Measurements from ENCODE around the gene SNTG2.
"Not testable (repeated sequence)": the region's sequence is repeated elsewhere in the genome, so short reads cannot be mapped to it uniquely, and the experiment has no call there.

SNTG2 gene

GRCh38 chr2:1099418-1099817, 148.8 kb downstream of the SNTG2 start:
- no peak overlapping the region for H3K27ac ChIP-seq
- no peak for TF ChIP-seq ZFX (IDR thresholded peaks at IDR 0.05; ENCODE audit: borderline replicate concordance)
- TF ChIP-seq, protein P1, sequence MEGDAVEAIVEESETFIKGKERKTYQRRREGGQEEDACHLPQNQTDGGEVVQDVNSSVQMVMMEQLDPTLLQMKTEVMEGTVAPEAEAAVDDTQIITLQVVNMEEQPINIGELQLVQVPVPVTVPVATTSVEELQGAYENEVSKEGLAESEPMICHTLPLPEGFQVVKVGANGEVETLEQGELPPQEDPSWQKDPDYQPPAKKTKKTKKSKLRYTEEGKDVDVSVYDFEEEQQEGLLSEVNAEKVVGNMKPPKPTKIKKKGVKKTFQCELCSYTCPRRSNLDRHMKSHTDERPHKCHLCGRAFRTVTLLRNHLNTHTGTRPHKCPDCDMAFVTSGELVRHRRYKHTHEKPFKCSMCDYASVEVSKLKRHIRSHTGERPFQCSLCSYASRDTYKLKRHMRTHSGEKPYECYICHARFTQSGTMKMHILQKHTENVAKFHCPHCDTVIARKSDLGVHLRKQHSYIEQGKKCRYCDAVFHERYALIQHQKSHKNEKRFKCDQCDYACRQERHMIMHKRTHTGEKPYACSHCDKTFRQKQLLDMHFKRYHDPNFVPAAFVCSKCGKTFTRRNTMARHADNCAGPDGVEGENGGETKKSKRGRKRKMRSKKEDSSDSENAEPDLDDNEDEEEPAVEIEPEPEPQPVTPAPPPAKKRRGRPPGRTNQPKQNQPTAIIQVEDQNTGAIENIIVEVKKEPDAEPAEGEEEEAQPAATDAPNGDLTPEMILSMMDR (IDR thresholded peaks at IDR 0.05) = no peak

- H3K27ac ChIP-seq = no peak overlapping the region
- TF ChIP-seq ZFX (IDR thresholded peaks at IDR 0.05; ENCODE audit: borderline replicate concordance) = no peak
- TF ChIP-seq, protein P1 (IDR thresholded peaks at IDR 0.05) = no peak
Measured at GRCh38 chr2:1101011-1101782, 150.5 kb downstream of the SNTG2 start.

DNA sequence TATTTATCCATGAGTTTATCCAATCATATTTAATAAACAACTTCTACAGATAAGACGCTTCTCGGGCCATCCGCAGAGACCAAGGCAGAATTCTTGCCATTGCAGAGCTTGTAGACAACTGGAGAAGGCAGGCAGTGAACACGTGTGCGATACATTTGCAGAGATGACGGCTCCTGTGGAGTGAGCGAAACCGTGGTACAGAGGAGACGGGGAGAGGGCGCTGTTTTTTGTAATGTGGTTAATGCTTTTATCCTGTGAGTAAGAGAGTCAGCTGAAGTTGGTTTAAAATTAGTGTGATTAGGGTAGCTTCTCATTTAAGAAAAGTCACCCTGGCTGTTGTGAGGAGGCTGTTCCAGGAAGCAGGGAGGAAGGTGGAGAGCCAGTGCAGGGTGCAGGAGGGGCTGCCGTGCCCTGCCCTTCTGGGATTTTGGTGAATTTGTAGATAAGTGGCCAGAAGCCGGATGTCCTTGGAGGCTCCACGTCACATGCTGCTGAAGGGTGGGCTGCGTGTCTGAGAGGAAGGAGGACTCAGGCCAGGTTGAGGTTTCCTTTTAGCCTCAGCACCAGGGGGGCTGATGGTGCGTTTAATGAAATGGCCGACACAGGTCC, 151.4 kb downstream of the SNTG2 start:
- no peak for TF ChIP-seq ZFX (IDR thresholded peaks at IDR 0.05; ENCODE audit: borderline replicate concordance)
- TF ChIP-seq, protein P1 (IDR thresholded peaks at IDR 0.05) = no peak
- H3K27ac ChIP-seq = no peak overlapping the region

GRCh38 chr2:1104364-1104763, 153.7 kb downstream of the SNTG2 start:
- no peak overlapping the region for H3K27ac ChIP-seq

GRCh38 chr2:1106344-1106743, 155.7 kb downstream of the SNTG2 start:
- H3K27ac ChIP-seq = not testable (repeated sequence)

More at GRCh38 chr2:1104364-1104763, 153.7 kb downstream of the SNTG2 start:
- TF ChIP-seq, protein P1 (IDR thresholded peaks at IDR 0.05) = no peak
- TF ChIP-seq ZFX (IDR thresholded peaks at IDR 0.05; ENCODE audit: borderline replicate concordance) = no peak

- TF ChIP-seq, protein P1 (IDR thresholded peaks at IDR 0.05) = no peak
- no peak for TF ChIP-seq ZFX (IDR thresholded peaks at IDR 0.05; ENCODE audit: borderline replicate concordance)
- no peak overlapping the region for H3K27ac ChIP-seq
Measured at GRCh38 chr2:1115843-1116539, 165.3 kb downstream of the SNTG2 start.

DNA sequence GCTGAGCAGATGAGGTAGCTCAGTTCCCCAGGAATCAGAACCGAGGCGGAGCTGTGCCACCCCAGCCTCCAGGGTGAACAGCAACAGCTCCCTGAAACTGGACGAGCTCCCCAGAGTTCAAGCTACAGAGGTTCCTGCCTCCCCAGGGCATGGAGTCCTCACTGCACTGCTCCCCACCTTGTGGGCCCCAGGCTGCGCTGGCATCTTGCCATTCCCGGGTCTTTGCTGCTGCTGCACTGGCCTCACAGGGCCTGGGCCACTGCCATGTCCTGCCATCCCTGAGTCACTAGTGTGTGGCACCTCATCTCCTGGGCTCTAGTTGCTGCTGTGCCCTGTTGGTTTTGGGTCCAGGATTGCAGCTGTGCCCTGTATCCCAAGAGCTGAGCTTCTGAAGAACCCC, 166.9 kb downstream of the SNTG2 start:
- TF ChIP-seq ZFX (IDR thresholded peaks at IDR 0.05; ENCODE audit: borderline replicate concordance) = no peak
- TF ChIP-seq, protein P1 (IDR thresholded peaks at IDR 0.05) = no peak
- no peak overlapping the region for H3K27ac ChIP-seq

Measured in 22Rv1 (cell line).